GM23338 (cell line): ENCODE measurements around the gene NAPA. TPM values are rescaled to one million over a fixed set of nuclear protein-coding genes. Genes with fewer than 3 reads are reported as not detected.
A peak's percentile ranks its signal among the peaks of the same experiment; 100 is the strongest.

Experiments
- ATAC-seq: fragments of 200-7000 bp; cut with Tn5 transposase; 3 replicates; pipeline ENCODE4 v1.9.1; 2020
- DNase-seq: peaks from one replicate; pipeline ENCODE4 v3.0.0-alpha.2; 2015; ENCODE audit warnings: low spot score
- H2AFZ ChIP-seq: fragments of 200-600 bp; sonication (generic); 2 replicates; pipeline ENCODE4 v1.8.0; 2016; ENCODE audit warnings: antibody characterized with exemption, mild to moderate bottlenecking, moderate library complexity
- H3F3A ChIP-seq: fragments of 200-600 bp; sonication (generic); replicated peaks from 2 replicates; pipeline ENCODE4 v1.8.0; 2017; ENCODE audit warnings: antibody characterized with exemption, mixed run types, low read depth
- H3K27ac ChIP-seq: fragments of 200-600 bp; sonication (generic); 2 replicates; pipeline ENCODE4 v1.6.1; 2016; ENCODE audit warnings: low read depth
- H3K27me3 ChIP-seq: fragments of 200-600 bp; sonication (generic); 2 replicates; pipeline ENCODE4 v1.8.0; 2016; ENCODE audit warnings: mild to moderate bottlenecking, mixed run types, moderate library complexity; ENCODE audit not compliant: insufficient read depth
- H3K36me3 ChIP-seq: fragments of 200-600 bp; sonication (generic); 2 replicates; pipeline ENCODE4 v1.8.0; 2016; ENCODE audit warnings: mild to moderate bottlenecking; ENCODE audit not compliant: insufficient read depth
- H3K4me1 ChIP-seq: fragments of 200-600 bp; sonication (generic); 2 replicates; pipeline ENCODE4 v1.8.0; 2016; ENCODE audit warnings: mild to moderate bottlenecking, moderate library complexity; ENCODE audit not compliant: insufficient read depth
- H3K4me2 ChIP-seq: fragments of 200-600 bp; sonication (generic); 2 replicates; pipeline ENCODE4 v1.7.1; 2017; ENCODE audit warnings: mixed run types
- H3K4me3 ChIP-seq: fragments of 200-600 bp; sonication (generic); 2 replicates; pipeline ENCODE4 v1.6.1; 2016; ENCODE audit warnings: mixed run types
- H3K79me2 ChIP-seq: fragments of 200-600 bp; sonication (generic); replicated peaks from 2 replicates; pipeline ENCODE4 v1.8.0; 2017; ENCODE audit warnings: mild to moderate bottlenecking; ENCODE audit not compliant: insufficient read depth
- H3K9me2 ChIP-seq: fragments of 200-600 bp; sonication (generic); 2 replicates; pipeline ENCODE4 v1.8.0; 2017; ENCODE audit not compliant: insufficient read depth
- H4K20me1 ChIP-seq: fragments of 200-600 bp; sonication (generic); replicated peaks from 2 replicates; pipeline ENCODE4 v1.8.0; 2017; ENCODE audit warnings: mild to moderate bottlenecking; ENCODE audit not compliant: insufficient read depth
- H3K27ac Mint-ChIP-seq: 2 replicates; pipeline ENCODE4 v1.8.0; 2020; ENCODE audit warnings: inconsistent platforms, mild to moderate bottlenecking, moderate library complexity, mixed read lengths
- H3K27me3 Mint-ChIP-seq: 3 replicates; pipeline ENCODE4 v1.8.0; 2022; ENCODE audit warnings: low read depth, mild to moderate bottlenecking, moderate library complexity, mixed read lengths, inconsistent platforms; ENCODE audit not compliant: insufficient read depth, poor library complexity
- H3K36me3 Mint-ChIP-seq: 3 replicates; pipeline ENCODE4 v1.8.0; 2021; ENCODE audit warnings: low read depth, mild to moderate bottlenecking, inconsistent platforms, moderate library complexity, mixed read lengths
- H3K4me1 Mint-ChIP-seq: 3 replicates; pipeline ENCODE4 v1.8.0; 2020; ENCODE audit warnings: mild to moderate bottlenecking, inconsistent platforms, mixed read lengths
- H3K4me3 Mint-ChIP-seq: 3 replicates; pipeline ENCODE4 v1.8.0; 2021; ENCODE audit warnings: moderate library complexity, mild to moderate bottlenecking, inconsistent platforms, mixed read lengths
- H3K9me3 Mint-ChIP-seq: 3 replicates; pipeline ENCODE4 v1.8.0; 2020; ENCODE audit warnings: moderate library complexity, mild to moderate bottlenecking, inconsistent platforms, mixed read lengths
- CREB1 ChIP-seq: fragments of 250-450 bp; sonication (Bioruptor Pico); IDR thresholded peaks from 2 replicates; pipeline ENCODE4 v1.5.0; 2020; ENCODE audit warnings: low read depth, mild to moderate bottlenecking, moderate library complexity
- EZH2 ChIP-seq: fragments of 200-600 bp; sonication (generic); IDR thresholded peaks from one replicate; pipeline ENCODE4 v1.8.0; 2017; ENCODE audit warnings: antibody characterized with exemption, mild to moderate bottlenecking, low read depth; ENCODE audit not compliant: unreplicated experiment
- EZH2phosphoT487 ChIP-seq: fragments of 200-600 bp; sonication (generic); IDR thresholded peaks from one replicate; pipeline ENCODE4 v1.8.1; 2018; ENCODE audit warnings: antibody characterized with exemption; ENCODE audit not compliant: unreplicated experiment
- JUNB ChIP-seq: IDR thresholded peaks from one replicate; pipeline ENCODE4 v1.6.1; 2016; ENCODE audit warnings: antibody characterized with exemption; ENCODE audit not compliant: unreplicated experiment
- NANOG ChIP-seq: IDR thresholded peaks from 2 replicates; pipeline ENCODE4 v1.6.1; 2016; ENCODE audit warnings: antibody characterized with exemption, borderline replicate concordance
- POLR2AphosphoS5 ChIP-seq: IDR thresholded peaks from 2 replicates; pipeline ENCODE4 v1.6.1; 2016; ENCODE audit warnings: antibody characterized with exemption, low read depth
- STAT1 ChIP-seq: IDR thresholded peaks from one replicate; pipeline ENCODE4 v1.6.1; 2016; ENCODE audit warnings: antibody characterized with exemption; ENCODE audit not compliant: unreplicated experiment
- ZNF114 ChIP-seq: fragments of 250-450 bp; sonication (Bioruptor Pico); IDR thresholded peaks from 2 replicates; pipeline ENCODE4 v1.5.0; 2020; ENCODE audit warnings: mild to moderate bottlenecking, moderate library complexity
- ZNF331 ChIP-seq: fragments of 250-450 bp; sonication (Bioruptor Pico); IDR thresholded peaks from 2 replicates; pipeline ENCODE4 v1.5.0; 2020; ENCODE audit warnings: low read depth, mild to moderate bottlenecking, moderate library complexity
- polyA plus RNA-seq: library from polyadenylated mRNA; unstranded; fragments of >200 nt; fragmentation: Nextera tagmentation; extraction: Ambion mirVana; gene quantifications from 2 replicates; pipeline ENCODE4 v1.2.1, GENCODE V29; 2016
- total RNA-seq: library from RNA; depleted of rRNA; stranded (reverse); fragments of >200 nt; shearing (Covaris generic); gene quantifications from 2 replicates; pipeline ENCODE4 v1.2.3, GENCODE V29; 2014
- TF ChIP-seq, protein P1 (sequence below): IDR thresholded peaks from 2 replicates; pipeline ENCODE4 v1.6.1; 2016; ENCODE audit warnings: antibody characterized with exemption
- TF ChIP-seq, protein P2 (sequence below), 2 experiments: fragments of 200-600 bp in 1 of 2; sonication (generic) in 1 of 2; conservative IDR thresholded peaks; 2 replicates each; pipeline versions ENCODE4 v1.5.1 to v1.6.1; 2016 to 2017; ENCODE audit warnings: antibody characterized with exemption in 2 of 2, low read depth in 2 of 2, mild to moderate bottlenecking in 2 of 2, moderate library complexity in 1 of 2
- TF ChIP-seq, protein P3 (sequence below): fragments of 250-450 bp; sonication (Bioruptor Pico); IDR thresholded peaks from 2 replicates; pipeline ENCODE4 v1.5.0; 2020; ENCODE audit warnings: mild to moderate bottlenecking, moderate library complexity

The NAPA gene
- total and polyA plus RNA-seq, 2 experiments from 2014 or later, result 52.0 to 72.1 TPM

GRCh38 chr19:47448360-47448727 is 66.5 kb downstream of the NAPA start:
- TF ChIP-seq NANOG (no peak), CREB1 (CRISPR knock-in tag) (no peak), POLR2AphosphoS5 (no peak), STAT1 (no peak), JUNB (no peak), ZNF331 (CRISPR knock-in tag) (no peak), ZNF114 (no peak), EZH2phosphoT487 (no peak), EZH2 (no peak)
- TF ChIP-seq, protein P1, sequence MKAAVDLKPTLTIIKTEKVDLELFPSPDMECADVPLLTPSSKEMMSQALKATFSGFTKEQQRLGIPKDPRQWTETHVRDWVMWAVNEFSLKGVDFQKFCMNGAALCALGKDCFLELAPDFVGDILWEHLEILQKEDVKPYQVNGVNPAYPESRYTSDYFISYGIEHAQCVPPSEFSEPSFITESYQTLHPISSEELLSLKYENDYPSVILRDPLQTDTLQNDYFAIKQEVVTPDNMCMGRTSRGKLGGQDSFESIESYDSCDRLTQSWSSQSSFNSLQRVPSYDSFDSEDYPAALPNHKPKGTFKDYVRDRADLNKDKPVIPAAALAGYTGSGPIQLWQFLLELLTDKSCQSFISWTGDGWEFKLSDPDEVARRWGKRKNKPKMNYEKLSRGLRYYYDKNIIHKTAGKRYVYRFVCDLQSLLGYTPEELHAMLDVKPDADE, result no peak
- TF ChIP-seq, protein P2, sequence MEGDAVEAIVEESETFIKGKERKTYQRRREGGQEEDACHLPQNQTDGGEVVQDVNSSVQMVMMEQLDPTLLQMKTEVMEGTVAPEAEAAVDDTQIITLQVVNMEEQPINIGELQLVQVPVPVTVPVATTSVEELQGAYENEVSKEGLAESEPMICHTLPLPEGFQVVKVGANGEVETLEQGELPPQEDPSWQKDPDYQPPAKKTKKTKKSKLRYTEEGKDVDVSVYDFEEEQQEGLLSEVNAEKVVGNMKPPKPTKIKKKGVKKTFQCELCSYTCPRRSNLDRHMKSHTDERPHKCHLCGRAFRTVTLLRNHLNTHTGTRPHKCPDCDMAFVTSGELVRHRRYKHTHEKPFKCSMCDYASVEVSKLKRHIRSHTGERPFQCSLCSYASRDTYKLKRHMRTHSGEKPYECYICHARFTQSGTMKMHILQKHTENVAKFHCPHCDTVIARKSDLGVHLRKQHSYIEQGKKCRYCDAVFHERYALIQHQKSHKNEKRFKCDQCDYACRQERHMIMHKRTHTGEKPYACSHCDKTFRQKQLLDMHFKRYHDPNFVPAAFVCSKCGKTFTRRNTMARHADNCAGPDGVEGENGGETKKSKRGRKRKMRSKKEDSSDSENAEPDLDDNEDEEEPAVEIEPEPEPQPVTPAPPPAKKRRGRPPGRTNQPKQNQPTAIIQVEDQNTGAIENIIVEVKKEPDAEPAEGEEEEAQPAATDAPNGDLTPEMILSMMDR (conservative IDR thresholded peaks at IDR 0.05; ENCODE audit: low read depth in 2 of 2), result no peak
- TF ChIP-seq, protein P3, sequence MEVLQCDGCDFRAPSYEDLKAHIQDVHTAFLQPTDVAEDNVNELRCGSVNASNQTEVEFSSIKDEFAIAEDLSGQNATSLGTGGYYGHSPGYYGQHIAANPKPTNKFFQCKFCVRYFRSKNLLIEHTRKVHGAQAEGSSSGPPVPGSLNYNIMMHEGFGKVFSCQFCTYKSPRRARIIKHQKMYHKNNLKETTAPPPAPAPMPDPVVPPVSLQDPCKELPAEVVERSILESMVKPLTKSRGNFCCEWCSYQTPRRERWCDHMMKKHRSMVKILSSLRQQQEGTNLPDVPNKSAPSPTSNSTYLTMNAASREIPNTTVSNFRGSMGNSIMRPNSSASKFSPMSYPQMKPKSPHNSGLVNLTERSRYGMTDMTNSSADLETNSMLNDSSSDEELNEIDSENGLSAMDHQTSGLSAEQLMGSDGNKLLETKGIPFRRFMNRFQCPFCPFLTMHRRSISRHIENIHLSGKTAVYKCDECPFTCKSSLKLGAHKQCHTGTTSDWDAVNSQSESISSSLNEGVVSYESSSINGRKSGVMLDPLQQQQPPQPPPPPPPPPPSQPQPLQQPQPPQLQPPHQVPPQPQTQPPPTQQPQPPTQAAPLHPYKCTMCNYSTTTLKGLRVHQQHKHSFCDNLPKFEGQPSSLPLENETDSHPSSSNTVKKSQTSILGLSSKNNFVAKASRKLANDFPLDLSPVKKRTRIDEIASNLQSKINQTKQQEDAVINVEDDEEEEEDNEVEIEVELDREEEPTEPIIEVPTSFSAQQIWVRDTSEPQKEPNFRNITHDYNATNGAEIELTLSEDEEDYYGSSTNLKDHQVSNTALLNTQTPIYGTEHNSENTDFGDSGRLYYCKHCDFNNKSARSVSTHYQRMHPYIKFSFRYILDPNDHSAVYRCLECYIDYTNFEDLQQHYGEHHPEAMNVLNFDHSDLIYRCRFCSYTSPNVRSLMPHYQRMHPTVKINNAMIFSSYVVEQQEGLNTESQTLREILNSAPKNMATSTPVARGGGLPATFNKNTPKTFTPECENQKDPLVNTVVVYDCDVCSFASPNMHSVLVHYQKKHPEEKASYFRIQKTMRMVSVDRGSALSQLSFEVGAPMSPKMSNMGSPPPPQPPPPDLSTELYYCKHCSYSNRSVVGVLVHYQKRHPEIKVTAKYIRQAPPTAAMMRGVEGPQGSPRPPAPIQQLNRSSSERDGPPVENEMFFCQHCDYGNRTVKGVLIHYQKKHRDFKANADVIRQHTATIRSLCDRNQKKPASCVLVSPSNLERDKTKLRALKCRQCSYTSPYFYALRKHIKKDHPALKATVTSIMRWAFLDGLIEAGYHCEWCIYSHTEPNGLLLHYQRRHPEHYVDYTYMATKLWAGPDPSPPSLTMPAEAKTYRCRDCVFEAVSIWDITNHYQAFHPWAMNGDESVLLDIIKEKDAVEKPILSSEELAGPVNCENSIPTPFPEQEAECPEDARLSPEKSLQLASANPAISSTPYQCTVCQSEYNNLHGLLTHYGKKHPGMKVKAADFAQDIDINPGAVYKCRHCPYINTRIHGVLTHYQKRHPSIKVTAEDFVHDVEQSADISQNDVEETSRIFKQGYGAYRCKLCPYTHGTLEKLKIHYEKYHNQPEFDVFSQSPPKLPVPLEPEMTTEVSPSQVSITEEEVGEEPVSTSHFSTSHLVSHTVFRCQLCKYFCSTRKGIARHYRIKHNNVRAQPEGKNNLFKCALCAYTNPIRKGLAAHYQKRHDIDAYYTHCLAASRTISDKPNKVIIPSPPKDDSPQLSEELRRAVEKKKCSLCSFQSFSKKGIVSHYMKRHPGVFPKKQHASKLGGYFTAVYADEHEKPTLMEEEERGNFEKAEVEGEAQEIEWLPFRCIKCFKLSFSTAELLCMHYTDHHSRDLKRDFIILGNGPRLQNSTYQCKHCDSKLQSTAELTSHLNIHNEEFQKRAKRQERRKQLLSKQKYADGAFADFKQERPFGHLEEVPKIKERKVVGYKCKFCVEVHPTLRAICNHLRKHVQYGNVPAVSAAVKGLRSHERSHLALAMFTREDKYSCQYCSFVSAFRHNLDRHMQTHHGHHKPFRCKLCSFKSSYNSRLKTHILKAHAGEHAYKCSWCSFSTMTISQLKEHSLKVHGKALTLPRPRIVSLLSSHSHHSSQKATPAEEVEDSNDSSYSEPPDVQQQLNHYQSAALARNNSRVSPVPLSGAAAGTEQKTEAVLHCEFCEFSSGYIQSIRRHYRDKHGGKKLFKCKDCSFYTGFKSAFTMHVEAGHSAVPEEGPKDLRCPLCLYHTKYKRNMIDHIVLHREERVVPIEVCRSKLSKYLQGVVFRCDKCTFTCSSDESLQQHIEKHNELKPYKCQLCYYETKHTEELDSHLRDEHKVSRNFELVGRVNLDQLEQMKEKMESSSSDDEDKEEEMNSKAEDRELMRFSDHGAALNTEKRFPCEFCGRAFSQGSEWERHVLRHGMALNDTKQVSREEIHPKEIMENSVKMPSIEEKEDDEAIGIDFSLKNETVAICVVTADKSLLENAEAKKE (CRISPR knock-in tag), result no peak
- no peak for ATAC-seq
- DNase-seq, result no peak
- H3K27ac ChIP-seq, result no peak overlapping the region
- peaks cover 23% of the 10 kb centered on the region for H3K4me1 ChIP-seq
- peak overlapping the region; percentile 85 for H3K4me2 ChIP-seq
- peak overlapping the region; percentile 81 for H3K4me3 Mint-ChIP-seq
- H3K4me1 Mint-ChIP-seq, result peaks cover 35% of the 10 kb centered on the region
- peaks cover 28% of the 10 kb centered on the region; the same call in 1 of the 2 replicates for H3F3A ChIP-seq
- H3K27me3 ChIP-seq, result peaks cover 23% of the 10 kb centered on the region
- no peak overlapping the region for H3K27ac Mint-ChIP-seq
- no peaks in the 10 kb centered on the region for H3K36me3 ChIP-seq
- no peaks in the 10 kb centered on the region for H3K79me2 ChIP-seq
- H2AFZ ChIP-seq, result peak overlapping the region; percentile 85; the same call in 1 of the 2 replicates
- H3K4me3 ChIP-seq, result peak overlapping the region; percentile 67
- peaks cover 33% of the 10 kb centered on the region for H3K27me3 Mint-ChIP-seq
- peaks cover 6% of the 10 kb centered on the region for H4K20me1 ChIP-seq
- H3K9me2 ChIP-seq, result no peaks in the 10 kb centered on the region
- no peaks in the 10 kb centered on the region; the same call in 2 of the 3 replicates for H3K36me3 Mint-ChIP-seq
- no peaks in the 10 kb centered on the region; the same call in 2 of the 3 replicates for H3K9me3 Mint-ChIP-seq
